HG03460 (cell line): ENCODE results near the gene SLC25A43.

Source experiments
- ATAC-seq: cut with Tn5 transposase; IDR thresholded peaks from one replicate; pipeline ENCODE4 v1.9.1; 2021; ENCODE audit not compliant: unreplicated experiment

Gene SLC25A43

DNA sequence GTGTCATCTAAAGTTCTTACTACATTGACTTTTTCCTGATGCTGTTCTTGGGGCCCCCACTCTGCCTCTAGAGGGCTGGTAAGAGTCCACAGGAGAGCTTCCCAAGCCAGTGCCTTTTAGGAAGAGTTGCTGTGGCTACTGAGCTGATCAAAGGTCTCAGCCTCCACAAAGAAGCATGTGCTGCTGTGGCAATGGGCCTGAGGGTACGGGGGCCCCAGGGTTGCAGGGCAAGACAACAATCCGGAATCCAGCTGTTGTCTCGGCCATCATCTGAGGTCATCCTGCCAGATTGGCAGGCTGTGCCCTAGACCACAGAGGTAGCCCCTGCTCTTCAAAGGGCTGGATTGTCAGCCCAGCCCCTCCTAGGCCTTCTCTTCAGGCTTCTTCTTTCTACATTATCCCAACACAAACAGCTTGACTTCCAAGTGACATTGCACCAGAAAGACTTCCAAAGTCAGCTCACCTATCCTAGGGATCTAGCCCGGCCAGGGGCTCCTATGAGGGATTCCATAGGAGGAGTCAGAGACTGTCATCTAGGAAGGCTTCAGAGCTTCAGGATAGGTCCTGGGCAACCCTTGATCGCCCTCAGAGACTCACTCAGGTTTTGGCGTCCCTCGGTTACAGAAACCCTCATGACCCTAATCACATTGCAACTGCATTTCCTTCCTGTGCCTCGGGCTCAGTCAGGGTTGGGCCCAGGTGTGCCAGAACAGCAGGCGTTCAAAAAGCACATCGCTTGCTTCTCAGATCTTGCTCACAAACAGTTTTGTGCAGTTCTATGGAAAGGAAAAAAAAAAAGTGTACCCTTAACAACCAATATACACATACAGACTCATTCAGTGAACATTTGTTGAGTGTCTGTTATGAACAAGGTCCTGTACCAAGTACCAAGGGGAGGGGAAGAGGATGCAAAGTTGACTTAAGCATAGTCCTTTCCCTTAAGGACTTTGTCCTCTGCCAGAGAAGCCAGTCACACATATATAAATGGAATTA lies 96.9 kb downstream of the SLC25A43 start:
- ATAC-seq: no peak

DNA sequence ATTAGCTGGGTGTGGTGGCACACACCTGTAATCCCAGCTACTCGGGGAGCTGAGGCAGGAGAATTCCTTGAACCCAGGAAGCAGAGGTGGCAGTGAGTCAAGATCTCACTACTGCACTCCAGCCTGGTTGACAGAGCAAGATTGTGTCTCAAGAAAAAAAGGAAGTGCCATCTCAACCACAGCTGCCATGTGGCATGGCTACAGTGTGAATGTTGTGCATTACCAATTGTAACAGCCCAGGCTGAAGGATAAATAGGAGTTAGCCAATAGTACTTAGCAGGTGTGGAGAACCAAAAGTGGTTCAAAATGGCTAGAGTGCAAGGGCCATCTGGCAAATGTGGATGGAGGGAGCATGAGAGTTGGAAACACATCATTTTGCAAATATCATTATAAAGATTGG lies 98.0 kb downstream of the SLC25A43 start:
- no peak for ATAC-seq

- no peak for ATAC-seq
Measured at GRCh38 chrX:119500061-119500800, 101.1 kb downstream of the SLC25A43 start.

DNA sequence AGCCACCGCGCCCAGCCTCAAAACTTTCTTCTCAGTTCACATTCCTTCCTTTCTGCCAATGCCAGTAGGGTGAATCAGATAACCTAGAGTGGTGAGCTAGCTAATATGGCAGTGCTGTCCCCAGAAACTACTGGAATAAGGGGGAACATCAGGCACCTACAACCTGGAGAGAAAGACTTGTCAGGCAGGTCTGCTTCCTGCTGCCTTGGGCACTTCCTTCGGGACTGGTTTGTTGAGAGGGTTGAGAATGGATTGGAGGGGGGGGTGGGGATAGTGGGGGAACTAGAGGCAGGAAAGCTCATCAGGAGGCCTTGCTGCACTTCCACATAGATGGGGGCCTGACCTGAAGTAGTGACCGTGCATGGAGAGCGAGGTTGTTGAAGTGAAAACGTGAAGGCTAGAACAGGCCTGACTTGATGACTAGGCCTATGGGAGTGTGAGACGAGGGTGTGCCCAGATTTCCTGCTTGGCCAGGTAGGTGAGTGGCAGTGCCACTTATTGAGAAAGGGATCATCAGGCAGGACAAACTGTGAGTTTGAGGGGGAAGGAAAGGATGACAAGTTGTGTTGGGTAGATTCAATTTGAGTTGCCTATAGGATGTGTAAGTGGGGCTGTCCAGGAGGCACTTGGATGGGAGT lies 102.5 kb downstream of the SLC25A43 start:
- ATAC-seq: no peak

DNA sequence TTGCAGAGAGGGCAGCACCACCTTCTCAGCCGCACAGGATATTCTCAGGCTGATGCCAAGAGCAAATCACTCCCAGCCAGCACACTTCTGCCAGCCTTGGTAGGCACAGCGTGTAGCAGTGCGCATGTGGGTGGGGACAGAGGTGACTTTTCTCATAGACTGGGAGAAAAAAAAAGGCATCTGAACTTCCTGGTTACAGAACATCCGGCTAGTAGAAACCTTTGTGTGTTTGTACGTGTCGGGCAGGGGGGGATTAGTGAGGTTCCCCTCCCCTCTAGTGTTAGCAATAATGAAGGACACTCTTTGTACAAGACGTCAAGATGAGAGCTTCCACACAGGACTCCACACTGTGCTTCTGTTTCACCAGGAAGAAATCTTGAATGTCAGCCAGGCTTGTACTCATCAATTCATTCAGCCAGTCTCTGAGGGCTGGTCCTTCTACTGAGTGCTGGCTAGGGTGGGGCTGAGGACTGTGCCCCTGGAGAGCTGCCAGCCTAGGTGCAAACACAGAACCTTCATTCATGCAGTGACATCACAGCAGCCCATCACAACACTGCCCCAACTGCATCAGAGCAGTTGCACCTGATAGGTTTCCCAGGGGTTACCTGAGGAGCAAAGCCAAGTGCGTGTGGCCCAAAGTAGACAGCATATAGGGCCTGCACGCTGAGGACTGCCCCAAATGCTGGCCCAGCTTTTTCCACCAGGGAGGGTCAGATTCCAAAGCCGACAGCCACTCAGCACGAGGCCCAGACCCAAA lies 103.8 kb downstream of the SLC25A43 start:
- no peak for ATAC-seq

GRCh38 chrX:119503484-119503861 lies 104.3 kb downstream of the SLC25A43 start:
- ATAC-seq: no peak
